ENCODE data around the gene NAP1L4. TPM values are rescaled to one million over a fixed set of nuclear protein-coding genes. Genes with fewer than 3 reads are reported as not detected.

The NAP1L4 gene
- total RNA-seq, 2 experiments from 2014 or later, result 235 to 251 TPM

DNA sequence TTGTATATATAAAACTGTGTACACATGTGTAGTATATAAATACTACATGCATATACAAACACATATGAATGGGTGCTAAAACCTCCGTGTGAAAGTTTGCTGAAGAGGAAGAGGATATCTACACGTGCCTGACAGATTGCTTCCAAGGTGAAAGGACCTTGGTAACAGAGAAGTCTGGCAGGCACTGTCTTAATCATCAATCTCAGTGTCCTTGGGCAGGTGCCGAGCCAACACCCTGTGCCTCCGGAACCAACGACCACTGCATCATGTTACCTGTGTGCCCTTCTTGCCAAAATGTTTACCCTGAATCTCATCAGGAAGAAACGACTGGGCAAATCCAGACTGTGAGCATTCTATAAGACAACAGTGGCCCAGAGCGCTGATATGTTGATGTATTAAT is 15.0 kb downstream of the NAP1L4 start:
- CTCF ChIA-PET, result no interaction called here
- POLR2A ChIA-PET, result no interaction called here

DNA sequence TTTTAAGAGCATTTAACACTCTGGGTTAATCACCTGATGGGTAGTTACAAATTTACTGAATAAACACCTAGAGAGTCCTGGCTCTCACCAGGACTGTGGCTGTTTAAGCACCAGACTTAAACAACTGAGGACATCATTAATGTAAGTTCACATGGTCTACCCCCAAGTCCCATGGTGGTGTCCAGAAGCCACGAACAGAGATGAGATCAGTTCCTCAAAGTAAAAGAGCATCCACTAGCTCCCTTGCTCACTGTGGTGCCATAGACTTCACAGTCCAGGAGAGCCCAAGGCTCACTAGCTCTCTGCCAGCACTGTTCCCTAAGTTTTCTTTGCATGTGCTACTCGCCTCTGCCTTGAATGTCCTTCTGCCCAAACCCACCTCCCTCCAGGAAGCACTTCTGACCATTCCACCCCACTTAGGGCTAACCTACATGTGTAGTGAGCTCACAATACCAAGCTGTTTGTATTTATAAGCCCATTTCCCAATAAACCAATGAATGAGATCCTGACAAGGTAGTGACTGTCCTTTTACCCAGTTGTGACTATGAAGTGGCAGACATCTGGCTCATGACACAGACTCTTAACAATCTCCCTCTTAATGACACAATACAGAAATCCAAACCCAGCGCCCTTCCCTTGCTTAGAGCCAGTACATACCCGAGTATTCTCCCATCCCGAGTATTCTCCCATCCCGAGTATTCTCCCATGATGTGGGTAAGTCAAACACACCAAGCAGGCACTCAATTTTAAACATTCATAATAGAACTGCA is 15.7 kb downstream of the NAP1L4 start:
- ChIA-PET POLR2A (interaction anchor here (0.5 to 1.1 kb wide), 2 partner anchors 16 to 74 kb away, joined by 3 to 4 read pairs; partner anchors contain the start of gene NAP1L4), CTCF (interaction anchor here (0.6 to 2.8 kb wide), 8 partner anchors 11 to 115 kb away, joined by 3 to 10 read pairs (median 4); no protein-coding TSS in a partner anchor)

DNA sequence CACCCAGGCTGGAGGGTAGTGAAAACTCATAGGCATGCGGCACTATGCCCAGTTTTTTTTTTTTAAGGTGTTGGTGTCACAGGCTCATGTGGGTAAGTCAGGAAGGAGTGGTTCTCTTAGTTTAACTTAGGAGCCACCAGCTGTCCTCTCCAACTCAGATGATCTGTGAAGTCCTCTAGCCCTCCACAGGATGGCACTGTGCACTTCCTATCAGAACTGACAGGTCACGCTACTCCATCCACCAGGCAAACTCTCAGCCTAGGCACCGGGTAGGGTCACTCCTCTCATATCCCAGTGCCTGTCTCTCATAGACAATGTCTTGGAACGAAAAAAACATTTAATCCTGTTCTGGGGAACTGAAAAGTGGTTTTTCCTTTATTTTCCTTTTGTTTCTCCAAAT is 16.5 kb downstream of the NAP1L4 start:
- ChIA-PET POLR2A (interaction anchor here (1.1 kb wide), 1 partner anchor 75 kb away, joined by 3 read pairs; no protein-coding TSS in a partner anchor), CTCF (interaction anchor here (0.9 to 2.8 kb wide), 13 partner anchors 11 to 442 kb away, joined by 3 to 10 read pairs (median 3); no protein-coding TSS in a partner anchor)

DNA sequence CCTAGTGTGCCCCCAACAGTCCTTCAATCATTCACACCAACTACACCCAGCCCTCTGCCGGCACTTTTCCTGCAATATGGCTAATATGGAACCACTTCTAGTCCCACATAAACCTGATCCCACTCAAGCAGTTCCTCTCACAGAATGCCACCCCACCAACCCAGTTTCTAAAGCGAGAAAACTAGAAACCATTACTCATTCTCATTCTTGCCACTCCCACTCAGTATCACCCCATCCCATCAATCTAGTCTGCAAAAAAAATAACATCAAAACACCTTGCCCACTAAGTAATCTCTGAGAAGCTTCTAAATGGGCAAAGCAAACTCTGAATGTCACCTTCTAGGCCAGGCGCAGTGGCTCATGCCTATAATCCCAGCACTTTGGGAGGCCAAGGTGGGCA is 17.9 kb downstream of the NAP1L4 start:
- ChIA-PET POLR2A (interaction anchor here (1.2 kb wide), 1 partner anchor 12 kb away, joined by 7 read pairs; no protein-coding TSS in a partner anchor), CTCF (interaction anchor here (0.8 to 2.8 kb wide), 5 partner anchors 15 to 117 kb away, joined by 3 to 10 read pairs (median 5); no protein-coding TSS in a partner anchor)

DNA sequence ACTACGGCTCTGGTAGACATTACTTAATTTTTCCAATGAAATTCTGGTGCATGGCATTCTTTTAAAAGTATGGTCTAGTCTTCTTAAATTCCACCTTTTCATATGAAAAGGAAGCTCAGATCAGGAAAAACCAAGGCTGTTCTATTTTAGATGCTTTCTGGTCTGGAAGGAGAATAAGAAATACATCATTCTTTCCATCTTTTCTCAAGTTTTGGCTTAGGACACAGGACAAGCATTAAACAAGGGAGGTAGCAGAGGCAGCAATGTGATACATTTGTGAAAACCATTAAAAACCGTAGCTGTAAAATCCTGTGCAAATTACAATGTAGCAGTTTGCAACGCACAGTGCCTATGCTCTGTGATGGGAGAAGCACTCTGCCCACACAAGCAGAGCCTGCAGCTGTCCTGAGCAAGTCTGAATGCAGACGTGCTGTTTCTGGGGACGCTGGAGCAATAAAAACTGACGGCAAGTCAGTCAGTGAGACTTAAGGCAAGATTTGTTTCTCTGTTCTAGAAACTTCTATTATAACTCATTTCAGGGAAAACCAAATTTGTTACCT is 23.7 kb downstream of the NAP1L4 start:
- POLR2A ChIA-PET, result interaction anchor here (0.5 kb wide), 1 partner anchor 15 kb away, joined by 5 read pairs; no protein-coding TSS in a partner anchor
- CTCF ChIA-PET, result interaction anchor here (0.8 to 1.4 kb wide), 5 partner anchors 11 to 37 kb away, joined by 3 to 4 read pairs (median 3); no protein-coding TSS in a partner anchor

DNA sequence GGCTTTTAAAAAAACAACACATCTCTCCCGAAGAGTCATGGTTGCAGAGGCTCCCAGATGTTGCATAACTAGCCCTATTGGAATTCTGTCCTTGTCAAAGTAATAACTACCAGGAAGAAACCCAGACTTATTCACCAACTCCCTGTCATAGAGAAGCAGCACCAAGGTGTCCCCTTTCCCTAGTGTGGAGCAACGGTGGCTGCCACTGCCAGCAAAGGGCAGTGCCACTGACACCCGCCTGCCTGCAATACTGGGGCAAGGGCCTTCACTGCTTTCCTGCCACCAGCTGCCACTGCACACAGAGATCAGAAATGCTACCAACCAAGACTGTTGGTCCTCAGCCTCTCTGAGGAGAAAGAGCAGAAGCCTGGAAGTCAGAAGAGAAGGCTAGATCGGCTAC is 27.3 kb downstream of the NAP1L4 start:
- ChIA-PET POLR2A (no interaction called here), CTCF (interaction anchor here (1.0 kb wide), 1 partner anchor 19 kb away, joined by 3 read pairs; no protein-coding TSS in a partner anchor)

- CTCF ChIA-PET, result no interaction called here
- POLR2A ChIA-PET, result no interaction called here
Measured at GRCh38 chr11:2963761-2964160, 28.4 kb downstream of the NAP1L4 start.

- CTCF ChIA-PET, result no interaction called here
- POLR2A ChIA-PET, result no interaction called here
Measured at GRCh38 chr11:2963112-2963754, 28.9 kb downstream of the NAP1L4 start.

DNA sequence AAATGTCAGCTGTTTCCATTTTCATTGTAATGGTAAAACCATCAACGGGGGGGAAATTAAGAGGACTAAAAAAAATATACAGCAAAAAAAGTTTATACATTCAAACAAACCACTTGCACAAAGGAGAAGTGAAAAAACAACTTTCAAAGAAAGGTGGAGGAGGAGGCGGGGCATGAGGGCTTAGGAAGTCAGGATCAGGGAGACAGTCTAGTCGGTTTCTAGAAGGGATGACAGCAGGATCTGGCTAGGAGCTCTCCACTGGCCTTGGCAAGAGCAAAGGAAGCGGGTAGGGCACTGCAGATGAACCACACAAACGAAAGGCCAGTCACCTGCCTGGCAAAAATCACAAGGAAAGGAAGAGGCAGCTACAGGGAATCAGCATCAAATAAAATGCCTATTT is 31.0 kb downstream of the NAP1L4 start:
- POLR2A ChIA-PET, result interaction anchor here (0.7 kb wide), 3 partner anchors 12 to 73 kb away, joined by 3 to 10 read pairs (median 3); no protein-coding TSS in a partner anchor
- CTCF ChIA-PET, result interaction anchor here (1.2 kb wide), 1 partner anchor 53 kb away, joined by 5 read pairs; no protein-coding TSS in a partner anchor

DNA sequence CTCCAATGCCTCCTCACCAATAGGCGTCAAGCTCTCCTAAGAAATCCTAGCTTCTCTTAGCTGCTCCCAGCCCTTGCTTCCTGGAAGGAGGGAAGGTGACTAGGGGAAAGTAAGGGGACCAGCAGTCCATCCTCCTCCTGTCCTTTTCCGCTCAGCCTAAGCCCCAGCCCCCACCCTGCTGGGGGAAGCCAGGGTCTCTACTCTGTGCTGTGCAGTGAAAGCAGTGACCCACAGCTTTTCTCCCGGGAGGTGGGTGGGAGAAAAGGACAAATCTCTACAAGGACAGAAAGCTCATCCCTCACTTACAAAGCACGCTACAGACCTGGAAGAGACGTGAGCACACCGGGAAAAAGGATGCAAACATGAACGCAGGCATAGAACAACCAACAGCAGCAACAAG is 32.0 kb downstream of the NAP1L4 start:
- POLR2A ChIA-PET, result no interaction called here
- CTCF ChIA-PET, result interaction anchor here (1.0 to 1.3 kb wide), 2 partner anchors 20 to 132 kb away, joined by 3 to 4 read pairs; no protein-coding TSS in a partner anchor

DNA sequence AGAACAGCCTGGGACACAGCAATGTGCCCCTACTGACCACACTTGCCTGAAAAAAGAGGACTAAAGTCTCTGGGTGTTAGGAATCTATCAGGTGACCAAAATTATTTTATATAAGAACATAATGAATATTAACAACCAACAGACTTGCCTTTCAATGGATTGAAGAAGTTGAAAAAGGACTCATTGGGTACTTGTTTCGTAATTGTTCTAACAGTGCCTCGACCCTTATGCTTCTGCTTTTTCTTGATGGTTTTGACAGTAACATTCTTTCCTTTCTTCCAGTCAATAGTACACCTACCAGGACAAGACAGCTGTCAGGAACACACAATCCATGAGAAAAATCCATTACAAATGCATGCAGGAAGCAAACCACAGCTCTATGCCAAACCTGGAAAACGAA is 33.9 kb downstream of the NAP1L4 start:
- ChIA-PET CTCF (interaction anchor here (0.6 kb wide), 1 partner anchor 798 kb away, joined by 3 read pairs; no protein-coding TSS in a partner anchor), POLR2A (no interaction called here)

DNA sequence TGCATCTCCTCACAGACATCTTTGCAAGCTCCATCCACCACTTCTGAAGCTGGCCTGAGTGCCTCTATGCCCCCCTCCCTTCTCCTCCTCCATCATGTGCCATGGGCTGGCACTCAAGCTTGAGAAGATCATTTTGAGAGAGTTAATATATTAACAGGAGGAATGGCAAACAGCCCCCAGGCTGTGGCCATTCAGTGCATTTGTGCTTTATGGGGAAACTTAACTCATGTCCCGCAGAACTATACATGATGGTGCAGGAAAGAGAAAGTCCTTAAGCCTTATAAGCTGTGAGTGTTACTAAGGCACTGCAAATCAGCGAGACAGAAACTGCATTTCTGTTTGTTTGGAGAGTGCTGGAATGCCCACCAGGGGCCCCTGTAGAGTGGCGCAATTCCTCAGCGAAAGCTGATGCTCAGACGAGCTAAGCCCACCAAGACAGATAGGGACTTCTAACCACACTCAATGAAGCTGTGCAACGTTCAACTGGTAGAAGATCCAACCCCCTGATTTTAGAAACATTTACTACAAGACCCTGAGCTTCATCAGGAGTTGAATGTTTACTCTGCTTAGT is 36.1 kb downstream of the NAP1L4 start:
- ChIA-PET POLR2A (interaction anchor here (0.7 kb wide), 1 partner anchor 117 kb away, joined by 3 read pairs; no protein-coding TSS in a partner anchor), CTCF (no interaction called here)

DNA sequence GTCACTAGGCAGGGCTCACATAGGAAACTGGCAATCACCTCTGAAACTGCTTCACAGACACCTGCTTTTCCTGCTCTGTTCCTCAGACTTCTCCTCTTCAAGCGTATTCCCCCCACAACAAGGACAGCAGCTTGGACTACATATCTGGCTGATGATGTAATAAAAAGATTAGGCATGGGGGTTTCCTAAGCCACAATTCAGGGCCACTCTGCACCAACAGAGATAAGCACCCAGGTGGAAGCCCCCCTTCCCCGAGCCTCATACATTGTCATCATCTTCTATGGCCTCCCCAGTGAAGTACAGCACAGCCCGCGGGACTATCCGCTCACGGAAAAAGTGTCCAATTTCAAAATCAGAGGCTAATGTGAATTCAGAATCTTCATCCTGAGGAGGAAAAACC is 37.9 kb downstream of the NAP1L4 start:
- ChIA-PET POLR2A (no interaction called here), CTCF (no interaction called here)

DNA sequence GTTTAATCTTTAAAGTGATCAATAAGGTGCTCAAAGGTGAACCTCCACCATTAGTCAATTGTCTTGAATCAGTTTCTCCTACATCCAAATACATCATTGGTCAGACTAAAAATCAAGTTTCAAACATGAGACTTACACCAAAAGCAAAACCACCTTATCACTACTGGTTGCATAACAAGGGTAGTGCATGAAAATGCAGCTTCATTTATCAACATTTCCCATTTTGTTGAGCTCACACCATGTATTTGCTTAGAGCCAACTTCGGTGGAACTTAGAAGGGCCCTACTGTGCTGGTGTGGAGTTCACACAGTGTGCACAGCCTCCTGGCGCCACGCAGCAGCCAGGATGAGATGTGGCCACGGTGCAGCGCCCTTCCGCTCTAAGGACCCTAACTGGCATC is 39.8 kb downstream of the NAP1L4 start:
- ChIA-PET POLR2A (no interaction called here), CTCF (no interaction called here)

DNA sequence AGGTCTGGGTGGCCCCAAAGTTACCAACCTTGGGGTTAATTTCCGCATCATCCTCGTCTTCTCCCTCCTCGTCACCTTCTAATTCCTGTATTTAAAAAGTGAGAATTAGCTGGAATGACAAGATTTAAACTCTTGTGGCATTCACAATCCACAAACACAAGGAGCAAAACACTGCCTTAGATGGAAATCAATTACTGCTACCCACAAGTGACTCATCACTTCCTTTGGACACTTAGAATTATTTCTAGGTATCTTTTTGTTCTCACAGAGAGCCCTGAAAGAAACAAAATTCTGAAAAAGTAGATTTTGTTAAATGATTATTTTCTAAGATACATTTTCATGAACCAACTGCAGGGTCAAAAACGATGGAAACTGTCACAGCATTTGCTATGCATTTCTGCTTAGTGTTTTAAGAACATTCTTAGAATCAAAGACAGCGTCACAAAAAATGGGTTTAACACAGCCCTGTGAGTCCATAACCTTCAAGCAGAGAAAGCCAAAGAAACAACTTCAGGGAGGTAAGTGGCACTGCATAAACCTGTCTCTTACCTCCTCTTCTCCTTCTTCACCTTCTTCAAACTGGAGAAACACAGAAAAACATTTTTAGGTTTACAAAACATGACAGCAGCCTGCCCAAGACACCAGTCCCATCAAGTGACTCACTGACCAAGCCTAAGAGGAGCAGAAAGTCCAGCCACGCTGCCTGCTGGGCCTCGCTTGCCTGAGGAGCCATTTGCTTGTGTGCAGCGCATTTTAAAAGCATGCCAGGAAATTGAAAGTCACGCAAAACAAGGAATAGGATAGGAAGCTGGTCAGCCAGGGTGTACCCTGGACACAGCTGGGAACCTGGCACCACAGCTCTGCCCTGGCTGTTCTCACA is 40.7 kb downstream of the NAP1L4 start:
- ChIA-PET CTCF (no interaction called here), POLR2A (no interaction called here)

DNA sequence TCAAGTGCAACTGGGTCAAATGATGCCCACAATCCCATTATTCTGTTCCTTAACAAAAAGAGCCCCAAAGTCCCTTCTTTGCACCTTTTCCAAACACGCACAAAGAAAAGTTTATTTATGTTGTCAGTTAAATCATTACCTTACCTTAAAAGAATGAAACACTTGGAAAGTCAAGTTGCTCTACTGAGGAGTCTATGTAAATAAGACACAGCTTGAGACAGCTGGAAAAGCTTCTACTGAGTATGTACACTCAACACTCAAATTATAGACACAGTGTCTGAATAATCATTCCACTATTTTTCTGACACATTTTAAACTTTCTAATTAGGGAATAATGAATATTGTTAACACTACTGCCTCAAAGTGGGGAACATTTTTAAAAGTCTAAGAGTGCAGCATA is 41.3 kb downstream of the NAP1L4 start:
- POLR2A ChIA-PET, result no interaction called here
- CTCF ChIA-PET, result no interaction called here

DNA sequence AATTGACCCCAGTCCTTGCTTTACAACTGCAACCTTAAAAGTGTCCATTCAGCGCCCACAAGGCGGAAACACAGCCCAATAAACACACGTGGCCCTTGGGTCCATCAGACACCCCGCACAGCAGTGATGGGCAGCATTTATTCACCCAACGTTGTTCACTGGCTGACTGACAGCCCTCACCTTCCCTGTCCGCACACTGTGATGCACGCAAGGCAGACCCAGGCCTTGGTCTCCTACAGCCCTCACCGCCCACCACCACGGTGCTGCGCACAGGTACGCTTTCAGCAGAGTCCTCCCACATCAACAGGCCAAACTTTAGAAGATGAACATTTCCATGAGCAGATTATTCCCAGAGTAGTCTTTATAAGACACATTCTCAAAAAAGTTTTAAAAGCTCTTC is 42.2 kb downstream of the NAP1L4 start:
- CTCF ChIA-PET, result no interaction called here
- POLR2A ChIA-PET, result no interaction called here

DNA sequence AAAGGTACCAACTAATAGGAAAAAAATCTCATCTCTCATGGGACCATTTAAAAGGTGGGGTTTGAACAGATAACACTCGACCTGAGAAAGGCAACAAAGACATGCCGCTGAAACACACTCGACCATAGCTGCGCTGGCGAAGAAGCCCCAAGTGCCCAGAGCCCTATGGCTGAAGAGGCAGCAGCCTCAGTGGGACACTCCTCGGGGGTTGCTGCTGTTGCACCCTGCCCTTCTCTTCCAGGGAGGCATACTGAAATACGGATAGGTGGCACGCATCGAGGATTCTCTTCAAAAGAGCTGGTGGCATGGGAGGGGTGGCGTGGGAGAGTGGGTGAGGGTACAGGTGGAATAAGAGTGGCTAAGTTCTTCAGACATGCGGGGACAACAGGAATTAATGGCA is 44.4 kb downstream of the NAP1L4 start:
- ChIA-PET CTCF (interaction anchor here (1.9 to 2.5 kb wide), 2 partner anchors 18 to 144 kb away, joined by 4 to 8 read pairs; no protein-coding TSS in a partner anchor), POLR2A (no interaction called here)
